ENCODE measurements around the gene FAAP24.
"Not testable (repeated sequence)": the region's sequence is repeated elsewhere in the genome, so short reads cannot be mapped to it uniquely, and the experiment has no call there.

The FAAP24 gene

GRCh38 chr19:32971715-32972540 lies at the start of gene FAAP24, which contains the start of gene CEP89:
Gene FAAP24, plus strand, starts transcription at chr19:32972242. Its CDS starts 955 bp downstream, at chr19:32973197.
Gene CEP89, minus strand, starts transcription at chr19:32971958. Its CDS starts 84 bp downstream, at chr19:32971874.
- peak; percentile 100 for DNase-seq

GRCh38 chr19:32924200-32924599 lies 47.8 kb upstream of the FAAP24 start:
- no peak for DNase-seq

GRCh38 chr19:32928806-32929205 lies 43.2 kb upstream of the FAAP24 start:
- no peak for DNase-seq

- no peak for DNase-seq
Measured at GRCh38 chr19:32930567-32930966, 41.5 kb upstream of the FAAP24 start.

- no peak for DNase-seq
Measured at GRCh38 chr19:32933571-32933970, 38.5 kb upstream of the FAAP24 start.

GRCh38 chr19:32935629-32936028 lies 36.4 kb upstream of the FAAP24 start:
- no peak for DNase-seq

- no peak for DNase-seq
Measured at GRCh38 chr19:32936065-32936464, 36.0 kb upstream of the FAAP24 start.

GRCh38 chr19:32941273-32941672 lies 30.8 kb upstream of the FAAP24 start:
- DNase-seq, result not testable (repeated sequence)

- DNase-seq, result no peak
Measured at GRCh38 chr19:32945260-32945659, 26.8 kb upstream of the FAAP24 start.

GRCh38 chr19:32966750-32967149 lies 5.3 kb upstream of the FAAP24 start:
- no peak for DNase-seq

GRCh38 chr19:32969549-32969948 lies 2.5 kb upstream of the FAAP24 start:
- no peak for DNase-seq

GRCh38 chr19:32971012-32971595 lies 938 bp upstream of the FAAP24 start:
- no peak for DNase-seq

- DNase-seq, result peak; percentile 67
Measured at GRCh38 chr19:32976223-32976805, 4.3 kb downstream of the FAAP24 start.

GRCh38 chr19:32977280-32977679 lies 5.2 kb downstream of the FAAP24 start:
- no peak for DNase-seq

- not testable (repeated sequence) for DNase-seq
Measured at GRCh38 chr19:32977813-32978212, 5.8 kb downstream of the FAAP24 start.

- not testable (repeated sequence) for DNase-seq
Measured at GRCh38 chr19:32979807-32980206, 7.8 kb downstream of the FAAP24 start.

GRCh38 chr19:32982488-32982887 lies 10.4 kb downstream of the FAAP24 start:
- not testable (repeated sequence) for DNase-seq

GRCh38 chr19:32988254-32988653 lies 16.2 kb downstream of the FAAP24 start:
- not testable (repeated sequence) for DNase-seq

GRCh38 chr19:32988724-32989123 lies 16.7 kb downstream of the FAAP24 start:
- no peak for DNase-seq

GRCh38 chr19:32995966-32996365 lies 23.9 kb downstream of the FAAP24 start:
- not testable (repeated sequence) for DNase-seq

GRCh38 chr19:32997061-32997464 lies 25.0 kb downstream of the FAAP24 start:
- DNase-seq, result not testable (repeated sequence)

GRCh38 chr19:32997716-32998355 lies 25.8 kb downstream of the FAAP24 start:
- DNase-seq, result no peak

GRCh38 chr19:32998722-32999121 lies 26.7 kb downstream of the FAAP24 start:
- DNase-seq, result no peak

Data from CD4-positive, alpha-beta T cell treated with Interleukin-4 for 4 hours (primary cell).